ENCODE data around the gene TOX3.

The TOX3 gene

DNA sequence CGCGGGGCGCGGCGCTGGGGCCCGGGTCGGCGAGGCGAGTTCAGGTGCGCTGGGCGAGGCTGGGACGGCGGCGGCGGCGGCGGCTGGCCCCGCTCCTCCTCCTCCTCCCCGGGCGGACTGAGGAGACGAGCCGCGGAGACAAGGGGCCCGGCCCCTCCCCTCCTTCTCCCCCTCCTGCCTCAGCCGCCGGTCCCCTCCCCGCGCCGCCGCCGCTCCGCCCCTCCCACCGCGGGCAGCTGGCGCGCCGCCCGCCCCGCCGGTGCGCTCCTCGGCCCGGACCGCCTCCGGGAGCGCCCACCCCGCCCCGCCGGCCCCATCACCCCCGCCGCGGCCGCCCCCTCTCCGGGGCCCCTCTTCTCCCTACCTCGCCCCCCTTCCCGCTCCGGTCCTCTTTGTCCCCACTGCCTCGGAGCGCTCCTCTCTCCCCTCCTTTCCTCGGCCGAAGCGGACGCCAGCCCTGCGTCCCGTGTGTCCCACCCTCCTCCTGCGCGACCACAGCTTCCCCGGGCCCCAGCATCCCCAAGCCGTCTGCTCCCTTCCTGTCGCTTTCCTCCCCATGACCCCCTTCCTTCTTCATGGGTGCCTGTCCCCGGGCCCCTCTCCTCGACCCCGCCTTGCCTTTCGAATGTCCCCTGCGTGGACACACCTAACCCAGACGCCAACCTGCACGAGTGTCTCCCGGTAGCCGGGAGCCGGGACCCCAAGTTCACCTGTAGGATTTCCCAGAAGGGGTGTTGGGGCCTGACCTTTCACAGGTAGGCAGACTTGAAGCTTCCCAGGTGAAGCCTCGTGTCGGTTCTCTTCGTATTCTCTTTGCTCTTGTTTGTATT lies at the start of gene TOX3:
Gene TOX3, minus strand, starts transcription at position 140 of the 830 bp plus-strand sequence. CDS start 420 bp downstream, outside the sequence.
- DNase-seq, result no peak

- DNase-seq, result no peak
Measured at GRCh38 chr16:52592778-52593177, 45.8 kb upstream of the TOX3 start.

GRCh38 chr16:52591934-52592592 lies 45.1 kb upstream of the TOX3 start:
- no peak for DNase-seq

DNA sequence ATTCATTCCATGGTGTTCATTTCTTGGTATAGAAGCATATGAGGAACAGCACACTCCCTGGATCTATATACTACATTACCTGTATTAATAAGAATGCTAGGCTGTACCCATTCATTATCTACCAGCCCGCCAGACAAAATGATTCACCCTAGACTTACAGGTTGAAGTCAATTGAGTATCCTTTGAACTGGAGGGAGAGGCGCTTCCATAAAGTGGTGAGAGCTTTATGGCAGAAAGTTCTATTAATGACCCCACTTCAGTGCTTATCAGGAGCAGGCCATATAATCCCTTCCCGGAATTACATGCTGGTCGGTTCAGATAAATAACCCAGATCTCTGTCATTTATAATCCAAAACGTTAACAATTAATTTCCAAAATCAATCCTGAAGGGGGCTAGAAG lies 44.5 kb upstream of the TOX3 start:
- no peak for DNase-seq

GRCh38 chr16:52586159-52586558 lies 39.2 kb upstream of the TOX3 start:
- DNase-seq, result no peak

- DNase-seq, result no peak
Measured at GRCh38 chr16:52584354-52585320, 37.7 kb upstream of the TOX3 start.

DNA sequence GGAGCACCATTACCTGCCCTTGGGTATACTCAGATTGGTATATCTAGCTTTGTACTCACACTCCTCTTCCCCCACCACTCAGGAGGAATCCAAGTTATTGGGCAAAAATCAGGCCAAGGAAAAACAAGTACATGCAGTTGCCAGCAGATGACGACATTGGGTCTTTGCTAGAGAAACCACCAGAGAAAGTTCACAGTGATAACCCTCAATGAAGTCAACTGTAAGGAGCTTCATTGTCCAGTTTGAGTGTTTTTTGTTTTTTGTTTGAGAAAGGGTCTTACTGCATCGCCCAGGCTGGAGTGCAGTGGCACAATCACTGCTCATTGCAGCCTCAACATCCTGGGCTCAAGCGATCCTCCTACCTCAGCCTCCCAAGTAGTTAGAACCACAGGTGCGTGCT lies 34.6 kb upstream of the TOX3 start:
- no peak for DNase-seq

- no peak for DNase-seq
Measured at GRCh38 chr16:52580488-52580887, 33.5 kb upstream of the TOX3 start.

- DNase-seq, result no peak
Measured at GRCh38 chr16:52578829-52579498, 32.0 kb upstream of the TOX3 start.

DNA sequence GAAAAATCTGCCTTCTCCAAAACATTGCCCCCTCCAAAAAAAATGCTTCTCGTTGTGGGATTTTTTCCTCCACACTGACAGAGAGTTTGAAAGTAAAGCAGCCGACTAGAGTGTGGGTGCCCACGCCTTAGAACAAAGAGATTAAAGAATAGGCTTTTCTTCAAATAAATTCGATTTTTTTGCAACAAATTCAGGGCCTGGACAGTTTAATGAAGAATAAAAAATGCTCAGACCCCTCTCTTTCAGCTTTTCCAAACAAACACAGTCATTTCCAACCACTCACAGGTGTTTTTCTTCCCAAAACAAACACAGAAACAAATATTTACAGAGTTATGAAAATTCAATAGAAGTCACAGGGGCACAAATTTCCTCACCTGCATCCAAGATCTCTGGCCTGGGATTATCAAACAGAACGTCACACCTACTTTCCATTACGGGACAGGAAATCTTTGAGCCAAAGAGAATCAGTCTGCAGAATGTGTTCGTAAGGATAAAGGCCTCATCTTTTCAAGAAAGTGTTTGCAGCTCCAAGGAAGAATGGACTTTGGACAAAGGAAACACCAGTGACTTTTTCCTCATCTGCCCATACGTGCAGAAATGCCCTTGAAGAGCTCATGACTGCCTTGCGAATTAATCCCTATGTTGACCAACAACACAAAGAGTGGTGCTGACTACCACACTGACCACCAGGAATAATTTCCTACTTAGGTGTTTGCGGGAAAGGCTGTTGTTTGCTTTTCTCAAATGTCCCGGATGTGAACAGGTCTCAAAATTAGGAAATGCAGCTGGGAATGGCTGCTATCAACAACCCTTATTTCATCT lies 31.3 kb upstream of the TOX3 start:
- no peak for DNase-seq

DNA sequence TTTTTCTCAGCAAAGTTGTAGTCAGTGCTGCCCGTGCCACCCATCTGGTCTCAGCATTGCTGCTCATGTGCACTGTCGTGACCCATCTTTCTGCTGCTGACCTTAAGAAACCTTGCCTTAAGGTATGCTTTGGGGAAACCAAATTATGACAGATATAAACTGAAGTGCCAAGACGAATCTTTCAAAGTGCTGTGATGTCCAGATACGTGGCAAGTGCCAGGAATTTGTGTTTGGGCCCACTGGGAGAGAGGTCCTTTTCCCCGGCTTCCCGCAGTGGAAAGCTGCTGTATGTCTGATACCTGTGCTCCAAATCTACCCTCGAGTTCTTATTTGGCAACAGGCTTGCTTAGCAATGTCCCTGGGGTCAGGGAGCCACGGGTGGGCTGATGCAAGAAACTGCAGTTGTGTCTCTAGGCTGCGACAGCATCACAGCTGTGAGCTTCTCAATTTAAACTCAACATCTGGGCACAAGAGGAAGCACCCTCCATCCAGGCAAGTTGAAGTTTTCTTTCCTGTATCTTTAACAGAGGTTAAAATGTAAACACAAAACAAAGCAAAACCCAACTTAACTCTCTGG lies 30.3 kb upstream of the TOX3 start:
- no peak for DNase-seq

DNA sequence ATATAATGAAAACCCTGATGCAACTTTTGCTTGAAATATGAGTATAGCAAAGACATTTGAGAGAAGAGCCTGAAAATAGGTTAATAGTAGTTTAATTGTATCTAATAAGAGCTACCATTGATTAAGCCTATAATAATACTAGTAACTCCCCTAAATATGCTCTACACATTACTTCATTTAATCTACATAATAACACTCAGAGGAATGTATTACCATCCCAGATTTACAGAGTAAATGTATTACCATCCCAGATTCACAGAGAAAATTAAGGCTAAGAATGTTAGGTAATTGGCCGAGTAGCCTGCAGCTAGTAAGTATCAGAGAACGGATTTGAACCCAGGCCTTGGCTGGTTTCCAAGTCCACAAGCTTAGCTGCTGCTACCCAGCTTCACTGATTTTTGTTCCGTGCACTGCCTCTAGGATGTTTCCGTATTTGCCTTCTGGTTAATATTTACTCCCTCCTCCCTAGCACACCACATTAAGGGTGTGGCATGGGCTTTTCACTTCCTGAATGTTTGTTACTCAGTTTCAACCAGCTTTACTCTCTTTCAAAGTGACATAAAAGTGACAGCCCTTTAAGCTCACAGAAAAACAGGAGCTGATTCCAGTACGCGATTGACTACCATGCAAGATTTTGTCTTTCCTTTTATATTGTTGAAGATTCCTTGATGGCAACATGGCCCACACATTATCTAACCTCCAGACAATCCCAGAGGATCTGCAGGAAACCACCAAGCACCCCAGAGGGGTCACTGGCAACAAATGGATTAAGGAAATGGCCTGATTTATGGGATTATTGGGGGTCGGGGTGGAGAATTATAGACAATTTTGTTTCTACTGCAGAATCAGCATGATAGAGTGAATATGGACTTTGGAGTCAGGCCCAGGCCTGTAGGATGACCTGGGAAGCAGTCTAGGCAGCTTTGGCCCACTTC lies 26.7 kb upstream of the TOX3 start:
- no peak for DNase-seq

DNA sequence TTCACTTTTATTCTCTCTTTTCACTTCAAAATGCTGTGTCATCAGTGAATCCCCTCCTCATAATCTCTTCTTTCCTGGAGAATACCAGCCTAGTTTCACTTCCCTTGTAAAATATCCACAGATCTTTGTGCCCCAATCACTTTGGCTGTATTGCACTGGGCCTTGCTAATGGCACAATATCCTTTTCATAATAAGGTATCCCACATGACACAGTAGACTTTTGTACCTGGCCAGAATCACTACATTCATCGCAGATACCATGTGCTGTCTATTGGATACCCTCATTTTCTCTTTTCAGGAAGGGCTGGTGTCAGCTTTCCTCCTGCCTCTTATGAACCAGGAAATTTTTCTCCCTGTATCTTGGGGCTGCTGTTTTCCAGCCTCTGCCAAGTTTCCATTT lies 25.7 kb upstream of the TOX3 start:
- DNase-seq, result no peak

GRCh38 chr16:52570495-52571091 lies 23.6 kb upstream of the TOX3 start:
- DNase-seq, result no peak

GRCh38 chr16:52569701-52570100 lies 22.8 kb upstream of the TOX3 start:
- DNase-seq, result no peak

GRCh38 chr16:52568983-52569690 lies 22.2 kb upstream of the TOX3 start:
- no peak for DNase-seq

GRCh38 chr16:52568495-52568894 lies 21.6 kb upstream of the TOX3 start:
- no peak for DNase-seq

DNA sequence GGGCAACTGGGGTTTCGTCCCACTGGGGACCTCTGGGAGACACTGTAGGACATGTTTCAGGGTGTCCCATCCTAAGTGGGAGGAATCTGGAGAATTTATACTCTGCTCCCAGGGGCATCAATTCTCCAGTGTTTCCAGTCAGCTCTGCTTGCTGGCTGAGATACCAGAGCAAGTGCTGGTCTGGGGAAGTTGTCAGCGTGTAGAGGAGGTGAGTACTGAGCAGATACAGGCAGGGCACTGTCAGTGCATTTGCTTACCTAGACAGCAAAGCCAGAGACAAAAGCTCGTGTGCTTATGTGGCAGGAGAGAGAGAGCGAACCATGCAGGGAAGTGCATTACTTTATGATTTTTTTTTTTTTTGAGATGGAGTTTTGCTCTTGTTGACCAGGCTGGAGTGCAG lies 20.2 kb upstream of the TOX3 start:
- no peak for DNase-seq
